Loucy (cell line): ENCODE data around the gene ADM.
A peak's percentile ranks its signal among the peaks of the same experiment; 100 is the strongest.

Experiments used
- H2AFZ ChIP-seq: fragments of 200-600 bp; sonication (generic); 2 replicates; pipeline ENCODE4 v1.6.0; 2016; ENCODE audit warnings: antibody characterized with exemption, mild to moderate bottlenecking, low read length, moderate library complexity
- H3F3A ChIP-seq: fragments of 200-600 bp; 2 replicates; pipeline ENCODE4 v1.6.0; 2016; ENCODE audit warnings: antibody characterized with exemption, low read depth, mild to moderate bottlenecking
- H3K27me3 ChIP-seq: fragments of 200-600 bp; sonication (generic); 2 replicates; pipeline ENCODE4 v1.6.1; 2014; ENCODE audit warnings: low read length, mild to moderate bottlenecking; ENCODE audit not compliant: insufficient read depth, poor library complexity, severe bottlenecking
- H3K36me3 ChIP-seq: fragments of 200-600 bp; sonication (generic); 2 replicates; pipeline ENCODE4 v1.6.1; 2016; ENCODE audit warnings: low read length; ENCODE audit not compliant: insufficient read depth
- H3K4me1 ChIP-seq: fragments of 200-600 bp; sonication (generic); 2 replicates; pipeline ENCODE4 v1.5.1; 2014; ENCODE audit warnings: low read length, mild to moderate bottlenecking; ENCODE audit not compliant: insufficient read depth, poor library complexity, severe bottlenecking
- H3K4me2 ChIP-seq: fragments of 200-600 bp; sonication (generic); 2 replicates; pipeline ENCODE4 v1.6.0; 2014; ENCODE audit warnings: antibody characterized with exemption, low read length, low read depth, mild to moderate bottlenecking; ENCODE audit not compliant: poor library complexity, severe bottlenecking
- H3K4me3 ChIP-seq: fragments of 200-600 bp; sonication (generic); 2 replicates; pipeline ENCODE4 v1.5.1; 2014; ENCODE audit warnings: low read length, mild to moderate bottlenecking, mixed read lengths; ENCODE audit not compliant: poor library complexity, severe bottlenecking
- H3K79me2 ChIP-seq: fragments of 200-600 bp; sonication (generic); 2 replicates; pipeline ENCODE4 v1.6.1; 2014; ENCODE audit warnings: low read length; ENCODE audit not compliant: insufficient read depth
- H3K9ac ChIP-seq: fragments of 200-600 bp; sonication (generic); 2 replicates; pipeline ENCODE4 v1.6.0; 2014; ENCODE audit warnings: mild to moderate bottlenecking, low read depth, low read length, moderate library complexity; ENCODE audit not compliant: poor library complexity, severe bottlenecking
- H3K9me2 ChIP-seq: fragments of 200-600 bp; sonication (generic); replicated peaks from 2 replicates; pipeline ENCODE4 v1.6.1; 2016; ENCODE audit warnings: low read depth, low read length, mixed read lengths
- H3K9me3 ChIP-seq: fragments of 200-600 bp; sonication (generic); 2 replicates; pipeline ENCODE4 v1.6.1; 2014; ENCODE audit warnings: mild to moderate bottlenecking, antibody characterized with exemption, low read length, low read depth; ENCODE audit not compliant: insufficient read depth
- H4K20me1 ChIP-seq: fragments of 200-600 bp; sonication (generic); 2 replicates; pipeline ENCODE4 v1.6.0; 2014; ENCODE audit warnings: antibody characterized with exemption, low read length, mild to moderate bottlenecking; ENCODE audit not compliant: insufficient read depth, poor library complexity, severe bottlenecking
- CTCF ChIP-seq: fragments of 200-600 bp; sonication (generic); conservative IDR thresholded peaks from 2 replicates; pipeline ENCODE4 v1.5.1; 2014; ENCODE audit warnings: mild to moderate bottlenecking, antibody characterized with exemption, low read length
- EZH2phosphoT487 ChIP-seq: fragments of 200-600 bp; IDR thresholded peaks from 2 replicates; pipeline ENCODE4 v1.6.1; 2018; ENCODE audit warnings: antibody characterized with exemption, mild to moderate bottlenecking, moderate library complexity, borderline replicate concordance

ADM gene

GRCh38 chr11:10309163-10310093 is 4.6 kb downstream of the ADM start:
- Histone ChIP-seq H3K36me3 (no peaks in the 10 kb centered on the region), H3K4me1 (peaks cover 33% of the 10 kb centered on the region), H3K9me2 (no peaks in the 10 kb centered on the region), H3F3A (no peaks in the 10 kb centered on the region), H3K9me3 (no peaks in the 10 kb centered on the region), H3K79me2 (peaks cover 42% of the 10 kb centered on the region; the same call in 1 of the 2 replicates), H3K9ac (peak overlapping the region; percentile 79), H3K4me3 (peak overlapping the region; percentile 83), H2AFZ (no peak overlapping the region), H3K27me3 (peaks cover 13% of the 10 kb centered on the region), H4K20me1 (no peaks in the 10 kb centered on the region), H3K4me2 (peak overlapping the region; percentile 93)
- TF ChIP-seq EZH2phosphoT487 = no peak
- TF ChIP-seq CTCF = no peak

- H3K9ac ChIP-seq = no peak overlapping the region
- no peaks in the 10 kb centered on the region for H3K36me3 ChIP-seq
- H3F3A ChIP-seq = no peaks in the 10 kb centered on the region
- peak overlapping the region; percentile 93 for H3K4me2 ChIP-seq
- peaks cover 12% of the 10 kb centered on the region for H3K27me3 ChIP-seq
- TF ChIP-seq EZH2phosphoT487 (no peak), CTCF (no peak)
- no peak overlapping the region for H2AFZ ChIP-seq
- no peaks in the 10 kb centered on the region for H3K9me3 ChIP-seq
- peak overlapping the region; percentile 83 for H3K4me3 ChIP-seq
- peaks cover 37% of the 10 kb centered on the region; the same call in 1 of the 2 replicates for H3K79me2 ChIP-seq
- H4K20me1 ChIP-seq = no peaks in the 10 kb centered on the region
- peaks cover 29% of the 10 kb centered on the region for H3K4me1 ChIP-seq
- H3K9me2 ChIP-seq = no peaks in the 10 kb centered on the region
Measured at GRCh38 chr11:10310301-10310841, 5.5 kb downstream of the ADM start.

GRCh38 chr11:10311802-10312201 is 6.9 kb downstream of the ADM start:
- TF ChIP-seq CTCF = no peak
- no peak for TF ChIP-seq EZH2phosphoT487
- peaks cover 19% of the 10 kb centered on the region for H3K4me1 ChIP-seq
- no peak overlapping the region for H2AFZ ChIP-seq

More at GRCh38 chr11:10311802-10312201, 6.9 kb downstream of the ADM start:
- Histone ChIP-seq H3K27me3 (no peaks in the 10 kb centered on the region), H3K9me3 (no peaks in the 10 kb centered on the region), H3F3A (no peaks in the 10 kb centered on the region), H3K9ac (no peak overlapping the region), H4K20me1 (no peaks in the 10 kb centered on the region), H3K4me2 (no peak overlapping the region), H3K36me3 (no peaks in the 10 kb centered on the region), H3K4me3 (no peak overlapping the region), H3K79me2 (peaks cover 22% of the 10 kb centered on the region; the same call in 1 of the 2 replicates), H3K9me2 (no peaks in the 10 kb centered on the region)
